HL-60 (cell line): Measurements from ENCODE around the gene OSBPL6.
A peak's percentile ranks its signal among the peaks of the same experiment; 100 is the strongest.
"Not testable (repeated sequence)": the region's sequence is repeated elsewhere in the genome, so short reads cannot be mapped to it uniquely, and the experiment has no call there.

Source experiments
- DNase-seq, 2 experiments: peaks; one replicate each; pipeline ENCODE4 v3.0.0-alpha.2; 2010 to 2020; ENCODE audit warnings: low read depth in 1 of 2, low spot score in 1 of 2
- H3K27ac ChIP-seq: fragments of 250-450 bp; sonication (Bioruptor Pico); replicated peaks from 2 replicates; pipeline ENCODE4 v1.5.1; 2020; ENCODE audit warnings: mild to moderate bottlenecking, moderate library complexity
- H3K27me3 ChIP-seq: fragments of 250-450 bp; sonication (Bioruptor Pico); 2 replicates; pipeline ENCODE4 v1.5.1; 2021; ENCODE audit warnings: mild to moderate bottlenecking, moderate library complexity; ENCODE audit not compliant: insufficient read depth, poor library complexity, severe bottlenecking
- H3K4me3 ChIP-seq: replicated peaks from 2 replicates; pipeline ENCODE4 v1.5.1; 2011; ENCODE audit warnings: mild to moderate bottlenecking, control low read depth, low read length; ENCODE audit not compliant: insufficient read depth
- GABPA ChIP-seq: IDR thresholded peaks from 2 replicates; pipeline ENCODE4 v1.6.1; 2012; ENCODE audit warnings: low read depth
- POLR2AphosphoS5 ChIP-seq: IDR thresholded peaks from 2 replicates; pipeline ENCODE4 v1.6.1; 2012; ENCODE audit warnings: low read depth
- SPI1 ChIP-seq: IDR thresholded peaks from 2 replicates; pipeline ENCODE4 v1.6.1; 2012; ENCODE audit warnings: low read depth, mild to moderate bottlenecking, borderline replicate concordance
- TF ChIP-seq, protein P1 (sequence below): IDR thresholded peaks from 2 replicates; pipeline ENCODE4 v1.6.1; 2012; ENCODE audit warnings: low read depth; ENCODE audit not compliant: insufficient replicate concordance
- TF ChIP-seq, protein P2 (sequence below): IDR thresholded peaks from one replicate; pipeline ENCODE4 v1.5.1; 2011; ENCODE audit warnings: low read length, control low read depth, inconsistent platforms; ENCODE audit not compliant: insufficient read depth

The OSBPL6 gene

DNA sequence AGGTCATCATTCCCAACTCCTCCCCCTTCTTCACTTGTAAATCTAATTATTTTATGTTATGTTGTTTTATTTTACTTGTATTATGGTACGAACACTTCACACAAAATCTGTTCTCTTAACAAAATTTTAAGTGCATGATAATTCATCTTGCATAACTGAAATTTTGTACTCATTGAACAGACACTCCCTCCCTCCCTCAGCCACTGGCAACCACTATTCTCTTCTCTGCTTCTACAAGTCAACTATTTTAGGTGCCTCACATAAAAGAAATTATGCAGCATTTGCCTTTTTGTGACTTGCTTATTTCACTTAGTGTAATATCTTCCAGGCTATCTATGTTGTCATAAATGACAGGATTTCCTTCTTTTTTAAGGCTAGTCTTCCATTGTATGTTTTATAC is 30.4 kb upstream of the OSBPL6 start:
- TF ChIP-seq GABPA (no peak), SPI1 (no peak), POLR2AphosphoS5 (no peak)
- TF ChIP-seq, protein P1, sequence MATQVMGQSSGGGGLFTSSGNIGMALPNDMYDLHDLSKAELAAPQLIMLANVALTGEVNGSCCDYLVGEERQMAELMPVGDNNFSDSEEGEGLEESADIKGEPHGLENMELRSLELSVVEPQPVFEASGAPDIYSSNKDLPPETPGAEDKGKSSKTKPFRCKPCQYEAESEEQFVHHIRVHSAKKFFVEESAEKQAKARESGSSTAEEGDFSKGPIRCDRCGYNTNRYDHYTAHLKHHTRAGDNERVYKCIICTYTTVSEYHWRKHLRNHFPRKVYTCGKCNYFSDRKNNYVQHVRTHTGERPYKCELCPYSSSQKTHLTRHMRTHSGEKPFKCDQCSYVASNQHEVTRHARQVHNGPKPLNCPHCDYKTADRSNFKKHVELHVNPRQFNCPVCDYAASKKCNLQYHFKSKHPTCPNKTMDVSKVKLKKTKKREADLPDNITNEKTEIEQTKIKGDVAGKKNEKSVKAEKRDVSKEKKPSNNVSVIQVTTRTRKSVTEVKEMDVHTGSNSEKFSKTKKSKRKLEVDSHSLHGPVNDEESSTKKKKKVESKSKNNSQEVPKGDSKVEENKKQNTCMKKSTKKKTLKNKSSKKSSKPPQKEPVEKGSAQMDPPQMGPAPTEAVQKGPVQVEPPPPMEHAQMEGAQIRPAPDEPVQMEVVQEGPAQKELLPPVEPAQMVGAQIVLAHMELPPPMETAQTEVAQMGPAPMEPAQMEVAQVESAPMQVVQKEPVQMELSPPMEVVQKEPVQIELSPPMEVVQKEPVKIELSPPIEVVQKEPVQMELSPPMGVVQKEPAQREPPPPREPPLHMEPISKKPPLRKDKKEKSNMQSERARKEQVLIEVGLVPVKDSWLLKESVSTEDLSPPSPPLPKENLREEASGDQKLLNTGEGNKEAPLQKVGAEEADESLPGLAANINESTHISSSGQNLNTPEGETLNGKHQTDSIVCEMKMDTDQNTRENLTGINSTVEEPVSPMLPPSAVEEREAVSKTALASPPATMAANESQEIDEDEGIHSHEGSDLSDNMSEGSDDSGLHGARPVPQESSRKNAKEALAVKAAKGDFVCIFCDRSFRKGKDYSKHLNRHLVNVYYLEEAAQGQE = no peak
- TF ChIP-seq, protein P2, sequence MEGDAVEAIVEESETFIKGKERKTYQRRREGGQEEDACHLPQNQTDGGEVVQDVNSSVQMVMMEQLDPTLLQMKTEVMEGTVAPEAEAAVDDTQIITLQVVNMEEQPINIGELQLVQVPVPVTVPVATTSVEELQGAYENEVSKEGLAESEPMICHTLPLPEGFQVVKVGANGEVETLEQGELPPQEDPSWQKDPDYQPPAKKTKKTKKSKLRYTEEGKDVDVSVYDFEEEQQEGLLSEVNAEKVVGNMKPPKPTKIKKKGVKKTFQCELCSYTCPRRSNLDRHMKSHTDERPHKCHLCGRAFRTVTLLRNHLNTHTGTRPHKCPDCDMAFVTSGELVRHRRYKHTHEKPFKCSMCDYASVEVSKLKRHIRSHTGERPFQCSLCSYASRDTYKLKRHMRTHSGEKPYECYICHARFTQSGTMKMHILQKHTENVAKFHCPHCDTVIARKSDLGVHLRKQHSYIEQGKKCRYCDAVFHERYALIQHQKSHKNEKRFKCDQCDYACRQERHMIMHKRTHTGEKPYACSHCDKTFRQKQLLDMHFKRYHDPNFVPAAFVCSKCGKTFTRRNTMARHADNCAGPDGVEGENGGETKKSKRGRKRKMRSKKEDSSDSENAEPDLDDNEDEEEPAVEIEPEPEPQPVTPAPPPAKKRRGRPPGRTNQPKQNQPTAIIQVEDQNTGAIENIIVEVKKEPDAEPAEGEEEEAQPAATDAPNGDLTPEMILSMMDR = no peak
- H3K27ac ChIP-seq = no peak overlapping the region
- peaks cover 4% of the 10 kb centered on the region for H3K27me3 ChIP-seq
- H3K4me3 ChIP-seq = no peak overlapping the region
- no peak for DNase-seq

DNA sequence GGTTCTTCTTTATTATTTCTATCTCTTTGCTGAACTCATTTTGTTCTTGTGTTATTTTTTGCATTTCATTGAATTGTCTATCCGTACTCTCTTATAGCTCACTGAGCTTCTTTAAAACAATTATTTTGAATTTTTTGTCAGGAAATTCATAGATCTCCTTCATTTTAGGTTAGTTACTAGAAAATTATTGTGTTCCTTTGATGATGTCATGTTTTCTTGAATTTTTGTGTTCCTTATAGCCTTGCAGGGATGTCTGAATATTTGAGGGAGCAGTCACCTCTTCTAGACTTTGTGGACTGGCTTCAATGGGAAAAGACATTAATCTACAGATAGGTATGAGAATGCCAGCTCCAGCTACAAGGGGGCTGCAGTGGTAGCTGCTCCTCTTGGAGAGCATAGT is 20.7 kb upstream of the OSBPL6 start:
- H3K4me3 ChIP-seq = no peak overlapping the region
- H3K27me3 ChIP-seq = no peaks in the 10 kb centered on the region
- TF ChIP-seq POLR2AphosphoS5 (no peak), GABPA (no peak), SPI1 (no peak)
- TF ChIP-seq, protein P2 = no peak
- TF ChIP-seq, protein P1 = no peak
- DNase-seq = no peak
- H3K27ac ChIP-seq = no peak overlapping the region

DNA sequence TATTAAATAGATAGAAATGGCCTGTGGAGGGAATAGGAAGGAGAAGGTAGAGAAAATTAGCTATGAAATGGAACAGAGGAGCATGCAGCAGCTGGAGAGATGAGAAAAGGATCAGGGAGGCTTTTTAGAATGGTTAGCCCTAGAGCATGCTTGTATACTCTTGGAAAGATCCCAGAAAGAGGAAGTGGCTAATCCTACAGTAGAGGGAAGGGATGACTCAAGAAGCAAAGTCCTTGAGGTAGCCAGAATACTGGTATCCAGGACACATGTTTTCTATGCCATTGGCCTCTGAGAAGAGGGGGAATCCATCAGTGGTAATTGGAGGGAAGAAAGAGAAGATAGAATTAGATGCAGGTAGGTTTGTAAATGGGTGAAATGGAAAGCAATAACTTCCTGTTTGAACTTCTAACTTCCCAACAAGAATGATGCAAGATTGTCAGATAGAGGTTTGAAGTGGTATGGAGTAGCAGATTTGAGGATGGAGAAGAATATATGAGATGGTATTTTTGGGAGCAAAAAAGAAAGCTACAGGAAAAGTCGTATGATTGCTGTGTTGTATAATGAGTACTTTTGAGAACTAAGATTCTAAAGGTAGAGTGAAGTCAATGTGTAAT is 17.1 kb upstream of the OSBPL6 start:
- Histone ChIP-seq H3K27ac (no peak overlapping the region), H3K27me3 (no peaks in the 10 kb centered on the region), H3K4me3 (no peak overlapping the region)
- peak in 1 of 2 experiments; percentile 19 for DNase-seq
- TF ChIP-seq, protein P1 = no peak
- TF ChIP-seq POLR2AphosphoS5 = no peak
- peak; percentile 95 for TF ChIP-seq SPI1

DNA sequence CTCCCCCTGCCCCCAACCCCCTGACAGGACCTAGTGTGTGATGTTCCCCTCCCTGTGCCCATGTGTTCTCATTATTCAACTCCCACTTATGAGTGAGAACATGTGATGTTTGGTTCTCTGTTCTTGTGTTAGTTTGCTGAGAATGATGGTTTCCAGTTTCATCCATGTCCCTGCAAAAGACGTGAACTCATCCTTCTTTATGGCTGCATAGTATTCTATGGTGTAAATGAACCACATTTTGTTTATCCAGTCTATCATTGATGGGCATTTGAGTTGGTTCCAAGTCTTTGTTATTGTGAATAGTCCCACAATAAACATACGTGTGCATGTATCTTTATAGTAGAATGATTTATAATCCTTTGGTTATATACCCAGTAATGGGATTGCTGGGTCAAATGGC is 13.7 kb upstream of the OSBPL6 start:
- not testable (repeated sequence) for H3K27ac ChIP-seq, DNase-seq, H3K4me3 ChIP-seq, H3K27me3 ChIP-seq
